HG02642 (cell line): ENCODE data around the gene ZNF326.
A peak's percentile ranks its signal among the peaks of the same experiment; 100 is the strongest.

ENCODE experiments used
- ATAC-seq: cut with Tn5 transposase; IDR thresholded peaks from one replicate; pipeline ENCODE4 v1.9.1; 2021; ENCODE audit warnings: mild to moderate bottlenecking; ENCODE audit not compliant: unreplicated experiment, poor library complexity

ZNF326 gene

GRCh38 chr1:89994805-89995597 lies at the start of gene ZNF326:
TSS of gene ZNF326 (plus strand) at chr1:89995110. CDS start at chr1:89995258, 148 bp downstream.
- peak; percentile 98 for ATAC-seq

- peak; percentile 92 for ATAC-seq
Observed at GRCh38 chr1:89945852-89946476, 48.9 kb upstream of the ZNF326 start.

- ATAC-seq: no peak
Observed at GRCh38 chr1:89946532-89946931, 48.4 kb upstream of the ZNF326 start.

- ATAC-seq: no peak
Observed at GRCh38 chr1:89948722-89949345, 46.1 kb upstream of the ZNF326 start.

- ATAC-seq: no peak
Observed at GRCh38 chr1:89949991-89950624, 44.8 kb upstream of the ZNF326 start.

GRCh38 chr1:89950703-89951102 lies 44.2 kb upstream of the ZNF326 start:
- ATAC-seq: no peak

GRCh38 chr1:89951766-89952604 lies 42.9 kb upstream of the ZNF326 start:
- ATAC-seq: no peak

GRCh38 chr1:89952605-89953130 lies 42.2 kb upstream of the ZNF326 start:
- no peak for ATAC-seq

- peak; percentile 60 for ATAC-seq
Observed at GRCh38 chr1:89953131-89953626, 41.7 kb upstream of the ZNF326 start.

- ATAC-seq: no peak
Observed at GRCh38 chr1:89953929-89954328, 41.0 kb upstream of the ZNF326 start.

- ATAC-seq: no peak
Observed at GRCh38 chr1:89954401-89954800, 40.5 kb upstream of the ZNF326 start.

GRCh38 chr1:89955311-89956205 lies 39.4 kb upstream of the ZNF326 start:
- no peak for ATAC-seq

GRCh38 chr1:89957107-89957506 lies 37.8 kb upstream of the ZNF326 start:
- ATAC-seq: no peak

GRCh38 chr1:89958851-89959654 lies 35.9 kb upstream of the ZNF326 start:
- ATAC-seq: no peak

- no peak for ATAC-seq
Observed at GRCh38 chr1:89959719-89960118, 35.2 kb upstream of the ZNF326 start.

- no peak for ATAC-seq
Observed at GRCh38 chr1:89962024-89962741, 32.7 kb upstream of the ZNF326 start.

- ATAC-seq: no peak
Observed at GRCh38 chr1:89962742-89963075, 32.2 kb upstream of the ZNF326 start.
